Occipital lobe (tissue), 3 donors: ENCODE results near the gene ANKS1A. TPM values are rescaled to one million over a fixed set of nuclear protein-coding genes. Genes with fewer than 3 reads are reported as not detected.
A peak's percentile ranks its signal among the peaks of the same experiment; 100 is the strongest.
"Not testable (repeated sequence)": the region's sequence is repeated elsewhere in the genome, so short reads cannot be mapped to it uniquely, and the experiment has no call there.

Experiments
- DNase-seq: peaks from one replicate; lab custom pipeline; 2025; lab: John Stamatoyannopoulos, UW
- small RNA-seq: library from RNA; depleted of rRNA; stranded (forward); fragments of <200 nt; gene quantifications from one replicate; pipeline ENCODE3, GENCODE V24; 2014
- total RNA-seq: library from RNA; depleted of rRNA; stranded (reverse); fragments of >200 nt; gene quantifications from one replicate; pipeline ENCODE4 v1.2.3, GENCODE V29; 2014

ANKS1A gene
- total RNA-seq, 1 donor from 2014 or later = 11.4 TPM

DNA sequence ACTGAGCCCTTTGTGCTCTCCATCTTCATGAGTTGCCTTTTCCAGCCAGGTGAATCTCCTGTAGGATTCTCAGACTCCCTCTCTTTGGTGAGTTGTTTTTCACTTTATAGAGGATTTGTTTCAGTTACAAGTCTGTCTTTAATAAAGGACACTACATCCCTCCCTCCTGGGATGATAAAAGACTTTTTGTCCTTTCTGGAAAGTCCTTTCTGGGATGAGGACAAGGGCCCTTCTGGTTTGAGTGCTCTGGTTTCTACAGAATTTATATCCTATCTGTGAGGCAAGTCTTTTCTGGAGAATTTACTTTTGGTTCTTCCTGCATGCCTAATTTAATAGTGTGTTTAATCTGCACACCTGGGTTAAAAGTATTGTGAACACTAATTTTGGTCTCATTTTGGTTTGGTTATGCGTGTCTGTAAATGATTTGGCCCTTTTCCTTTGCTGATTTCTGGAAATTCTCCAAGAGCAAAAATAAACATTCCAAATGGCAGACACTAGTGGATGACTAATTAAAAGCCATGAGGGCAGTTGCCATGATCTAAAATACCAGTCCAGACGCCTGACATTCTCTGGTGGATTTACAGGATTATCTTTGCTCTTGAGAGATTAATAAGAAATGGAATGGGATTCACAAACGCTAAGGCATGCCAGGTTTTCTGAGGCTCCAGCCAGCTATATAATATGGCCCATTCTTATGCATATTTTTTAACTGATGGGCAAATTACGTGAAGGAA lies 207.2 kb downstream of the ANKS1A start:
- DNase-seq = no peak

DNA sequence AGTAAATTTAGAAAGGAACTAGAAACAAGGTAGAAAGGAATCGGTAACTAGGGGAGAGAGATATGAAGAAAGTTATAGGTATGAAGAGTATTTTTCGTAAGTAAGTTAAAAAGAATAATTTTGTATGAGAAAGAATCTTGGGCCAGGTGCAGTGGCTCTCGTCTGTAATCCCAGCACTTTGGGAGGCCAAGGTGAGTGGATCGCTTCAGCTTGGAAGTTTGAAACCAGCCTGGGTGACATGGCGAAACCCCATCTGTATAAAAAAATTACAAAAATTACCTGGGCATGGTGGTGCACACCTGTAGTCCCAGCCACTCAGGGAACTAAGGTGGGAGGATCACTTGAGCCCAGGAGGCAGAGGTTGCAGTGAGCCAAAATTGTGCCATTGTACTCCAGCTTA lies 210.1 kb downstream of the ANKS1A start:
- no peak for DNase-seq

DNA sequence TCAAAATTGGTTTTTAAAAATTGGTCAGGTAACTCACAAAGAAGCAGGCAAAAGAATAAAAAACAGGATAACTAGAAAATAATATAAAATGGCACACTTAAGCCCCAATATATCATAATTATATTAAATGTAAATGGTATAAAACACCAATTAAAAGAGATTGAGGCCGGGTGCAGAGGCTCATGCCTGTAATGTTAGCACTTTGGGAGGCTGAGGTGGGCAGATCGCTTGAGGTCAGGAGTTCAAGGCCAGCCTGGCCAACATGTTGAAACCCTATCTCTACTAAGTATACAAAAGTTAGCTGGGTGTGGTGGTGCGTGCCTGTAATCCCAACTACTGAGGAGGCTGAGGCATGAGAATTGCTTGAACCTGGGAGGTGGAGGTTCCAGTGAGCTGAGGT lies 216.0 kb downstream of the ANKS1A start:
- no peak for DNase-seq

DNA sequence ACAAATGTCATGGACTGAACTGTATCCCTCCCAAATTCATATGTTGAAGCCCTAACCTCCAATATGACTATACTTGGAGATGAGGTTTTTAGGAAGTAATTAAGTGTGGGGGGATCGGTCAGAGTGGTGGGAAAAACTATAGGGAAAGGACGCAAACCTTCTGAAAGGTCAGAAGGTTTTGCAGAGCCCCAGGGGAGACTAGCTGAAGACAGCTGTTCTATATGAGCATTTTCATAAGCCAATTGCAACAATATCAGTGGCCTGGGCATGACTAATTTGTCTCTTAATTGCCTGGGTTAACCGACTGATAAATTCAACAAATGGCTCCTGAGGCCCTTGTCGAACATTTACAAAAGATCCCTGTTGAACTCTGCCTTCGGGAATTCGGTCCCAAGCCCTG lies 217.0 kb downstream of the ANKS1A start:
- DNase-seq = not testable (repeated sequence)

DNA sequence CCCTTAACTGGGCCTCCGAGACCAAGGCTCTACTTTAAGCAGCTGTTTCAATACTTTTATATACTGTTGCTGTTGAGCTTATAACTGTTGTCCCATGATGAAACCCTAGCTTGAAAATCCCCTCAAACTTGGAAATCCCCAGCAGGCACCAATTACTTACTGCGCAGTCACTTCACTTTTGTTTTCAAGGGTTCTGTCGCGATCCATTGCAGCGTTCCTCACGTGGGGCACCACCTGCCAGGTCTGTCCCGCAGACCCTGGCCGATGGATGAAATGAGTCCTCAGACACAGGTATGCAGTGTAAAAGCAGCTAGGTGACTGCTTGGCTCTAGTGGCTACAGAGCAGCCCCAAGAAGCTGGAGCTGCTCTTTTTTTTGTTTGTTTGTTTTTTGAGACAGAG lies 218.2 kb downstream of the ANKS1A start:
- DNase-seq = not testable (repeated sequence)

DNA sequence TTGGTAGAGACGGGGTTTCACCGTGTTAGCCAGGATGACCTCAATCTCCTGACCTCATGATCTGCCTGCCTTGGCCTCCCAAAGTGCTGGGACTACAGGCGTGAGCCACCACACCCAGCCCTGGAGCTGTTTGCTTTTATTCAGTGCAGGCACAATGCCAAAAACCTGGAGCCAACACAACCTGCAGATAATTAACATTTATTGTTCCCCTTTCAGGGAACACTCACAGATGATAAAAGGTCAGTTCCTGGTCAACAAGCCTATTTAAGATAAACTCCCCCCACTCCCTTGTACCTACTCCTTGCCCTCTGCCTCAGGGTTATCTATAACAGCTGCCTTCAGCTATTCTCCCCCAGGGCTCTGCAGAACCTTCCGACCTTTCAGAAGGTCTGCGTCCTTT lies 218.7 kb downstream of the ANKS1A start:
- not testable (repeated sequence) for DNase-seq

DNA sequence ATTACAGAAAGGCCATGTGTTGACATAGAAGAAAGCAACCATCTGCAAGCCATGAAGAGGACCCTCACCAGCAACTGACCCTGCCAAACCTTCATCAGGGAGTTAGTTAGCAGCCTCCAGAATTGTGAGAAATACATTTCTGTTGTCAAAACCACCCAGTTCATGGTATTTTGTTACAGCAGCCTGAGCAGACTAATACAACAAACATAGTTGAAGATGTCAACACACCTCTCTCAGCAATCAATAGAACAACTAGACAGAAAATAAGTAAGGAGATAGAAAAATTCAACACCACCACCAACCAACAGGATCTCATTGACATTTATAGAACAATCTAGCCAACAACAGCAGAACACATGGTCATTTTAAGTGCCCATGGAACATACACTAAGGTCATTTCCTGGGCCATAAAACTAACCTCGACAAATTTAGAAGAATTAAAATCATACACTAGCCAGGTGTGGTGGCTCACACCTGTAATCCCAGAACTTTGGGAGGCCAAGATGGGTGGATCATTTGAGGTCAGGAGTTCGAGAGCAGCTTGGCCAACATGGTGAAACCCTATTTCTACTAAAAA lies 219.3 kb downstream of the ANKS1A start:
- no peak for DNase-seq

DNA sequence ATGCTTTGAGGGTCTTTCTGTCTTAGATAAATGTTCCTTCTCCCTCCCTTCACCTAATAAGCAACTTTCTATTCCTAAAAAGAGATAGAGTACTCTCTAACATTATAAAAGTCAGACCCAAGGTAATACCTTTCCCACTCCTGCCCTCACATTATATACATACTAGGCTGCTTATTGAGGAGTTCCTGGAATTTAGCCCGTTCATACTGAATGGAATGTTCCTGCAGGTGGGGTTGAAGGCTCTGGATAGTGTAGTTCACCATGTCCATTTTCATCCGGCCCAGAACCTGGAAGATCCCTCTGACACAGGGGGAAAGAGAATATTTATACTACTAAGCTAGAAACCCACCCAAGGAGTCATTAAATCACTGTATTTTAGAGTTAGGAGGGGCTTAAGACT lies 231.7 kb downstream of the ANKS1A start:
- DNase-seq = no peak

DNA sequence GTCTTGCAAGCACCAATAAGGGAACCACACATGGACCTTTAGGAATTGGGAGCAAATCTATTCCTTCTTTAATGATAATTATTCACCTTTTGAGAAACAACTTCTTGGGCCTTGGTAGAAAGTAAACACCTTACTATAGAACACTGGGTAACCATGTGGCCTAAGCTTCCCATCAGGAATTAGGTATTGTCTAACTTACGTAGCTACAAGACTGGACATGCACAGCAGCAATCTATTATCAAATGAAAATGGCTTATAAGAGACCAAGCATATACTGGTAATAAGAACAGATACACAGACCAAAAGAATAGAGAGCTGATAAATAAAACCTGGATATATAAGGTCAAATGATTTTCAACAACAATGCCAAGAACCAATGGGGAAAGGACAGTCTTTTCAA lies 235.3 kb downstream of the ANKS1A start:
- no peak for DNase-seq

DNA sequence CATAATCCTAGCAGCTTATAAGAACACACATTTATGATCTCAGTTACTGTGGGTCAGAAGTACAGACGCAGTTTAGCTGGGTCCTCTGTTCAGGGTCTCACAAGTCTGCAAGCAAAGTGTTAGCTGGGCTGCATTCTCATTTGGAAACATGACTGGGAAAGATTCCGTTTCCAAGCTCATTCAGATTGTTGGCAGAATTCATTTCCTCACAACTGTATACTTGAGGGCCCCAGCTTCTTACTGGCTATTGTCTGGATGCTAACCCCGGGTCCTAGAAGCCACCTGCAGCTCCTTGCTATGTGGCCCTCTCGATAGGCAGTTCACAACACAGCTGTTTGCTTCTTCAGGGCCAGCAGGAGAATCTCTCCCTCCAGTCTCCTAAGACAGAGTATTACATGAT lies 239.0 kb downstream of the ANKS1A start:
- no peak for DNase-seq

DNA sequence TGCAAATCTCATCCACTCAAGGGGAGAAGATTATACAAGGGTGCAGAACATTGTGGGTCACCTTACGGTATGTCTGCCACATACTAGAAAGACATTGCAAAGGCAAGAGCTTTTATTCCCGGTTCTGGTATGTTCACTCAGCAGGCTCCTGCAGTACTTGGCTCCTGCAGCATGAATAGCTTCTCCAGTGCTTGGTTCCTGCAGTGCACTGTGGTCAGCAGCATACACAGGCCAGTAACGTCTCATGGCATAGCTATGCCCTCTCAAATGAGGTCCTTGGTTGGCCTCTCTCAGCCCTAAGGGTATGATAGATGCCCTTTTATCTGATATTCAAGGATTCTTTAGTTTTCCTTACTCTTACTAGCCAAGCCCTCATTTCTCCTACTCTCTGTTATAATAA lies 239.4 kb downstream of the ANKS1A start:
- no peak for DNase-seq

DNA sequence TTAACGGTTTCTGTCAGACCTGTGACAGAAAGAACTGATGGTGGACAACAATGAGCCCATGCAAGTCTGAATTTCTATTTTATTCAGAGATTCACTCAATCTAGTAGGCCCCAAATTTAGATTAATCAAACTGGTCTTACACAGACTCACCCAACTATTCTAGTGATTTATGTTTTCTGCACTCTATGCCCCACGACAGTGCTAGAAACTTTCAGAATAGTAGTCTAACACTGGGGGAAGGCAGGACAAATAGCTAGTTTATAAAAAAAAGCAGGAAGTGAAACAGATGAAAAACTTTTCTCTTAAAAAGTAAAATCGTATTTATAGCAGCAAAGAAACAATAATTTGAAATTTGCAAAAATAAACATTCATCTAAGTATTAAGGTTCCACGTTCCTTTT lies 247.1 kb downstream of the ANKS1A start:
- DNase-seq = no peak

DNA sequence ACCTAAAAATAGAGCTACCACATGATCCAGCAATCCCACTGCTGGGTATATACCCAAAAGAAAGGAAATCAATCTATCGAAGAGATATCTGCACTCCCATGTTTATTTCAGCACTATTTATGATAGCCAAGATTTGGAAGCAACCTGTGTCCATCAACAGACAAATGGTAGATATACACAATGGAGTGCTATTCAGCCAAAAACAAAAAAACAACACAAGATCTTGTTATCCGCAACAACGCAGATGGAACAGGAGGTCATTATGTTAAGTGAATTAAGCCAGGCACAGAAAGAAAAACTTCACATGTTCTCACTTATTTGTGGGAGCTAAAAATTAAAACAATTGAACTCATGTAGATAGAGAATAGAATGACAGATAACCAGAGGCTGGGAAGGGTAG lies 249.1 kb downstream of the ANKS1A start:
- not testable (repeated sequence) for DNase-seq

DNA sequence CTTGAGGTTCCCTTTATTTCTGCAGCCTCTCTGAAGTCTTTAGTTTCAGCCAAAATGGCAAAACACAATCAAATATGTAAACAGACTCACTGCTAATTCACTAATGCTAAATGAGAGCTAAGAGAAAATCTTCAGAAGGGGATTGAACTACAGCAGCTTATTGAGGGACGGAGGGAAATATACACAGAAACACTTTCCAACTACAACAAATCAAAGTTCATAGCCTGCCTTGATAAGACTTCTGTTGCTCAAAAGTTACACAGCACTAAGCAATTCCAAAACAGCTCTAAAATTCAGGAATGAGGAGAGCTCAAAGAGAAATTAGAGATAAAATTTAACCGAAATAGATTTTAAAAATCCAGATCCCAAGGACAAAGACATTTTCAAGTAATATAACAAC lies 250.4 kb downstream of the ANKS1A start:
- DNase-seq = no peak

DNA sequence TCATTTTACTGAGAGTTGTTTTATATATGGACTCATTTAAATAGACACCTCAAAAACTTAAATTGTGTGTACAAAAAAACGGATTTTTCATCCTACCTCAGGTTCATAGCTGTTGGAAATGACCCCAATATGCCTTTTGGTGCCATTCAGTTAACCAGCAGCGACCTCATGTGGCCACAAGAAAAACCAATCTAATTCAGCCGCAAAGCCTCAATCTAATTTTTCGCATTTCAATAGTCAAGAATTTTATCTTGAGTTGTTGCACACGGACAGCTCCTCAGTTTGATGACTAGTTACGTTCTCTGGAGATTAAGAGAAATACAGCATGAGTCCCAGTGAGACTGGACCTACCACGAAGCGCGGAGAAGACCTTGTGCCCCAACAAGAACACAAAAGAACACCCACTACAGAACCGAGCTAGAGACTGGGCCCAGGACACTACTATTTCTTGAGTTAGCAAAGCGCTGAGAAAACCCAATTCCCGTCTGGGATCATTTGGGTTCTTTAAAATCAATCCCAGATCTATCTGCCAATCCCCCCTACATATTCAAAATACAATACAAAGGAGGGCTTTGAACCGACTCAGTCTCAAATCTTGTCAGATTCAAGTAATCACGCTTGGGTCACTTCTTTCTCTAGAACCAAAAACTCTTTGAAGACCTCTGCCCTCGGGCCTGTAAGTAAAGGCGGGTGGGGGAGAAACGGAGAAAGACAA lies 251.0 kb downstream of the ANKS1A start:
- peak; percentile 22 for DNase-seq

DNA sequence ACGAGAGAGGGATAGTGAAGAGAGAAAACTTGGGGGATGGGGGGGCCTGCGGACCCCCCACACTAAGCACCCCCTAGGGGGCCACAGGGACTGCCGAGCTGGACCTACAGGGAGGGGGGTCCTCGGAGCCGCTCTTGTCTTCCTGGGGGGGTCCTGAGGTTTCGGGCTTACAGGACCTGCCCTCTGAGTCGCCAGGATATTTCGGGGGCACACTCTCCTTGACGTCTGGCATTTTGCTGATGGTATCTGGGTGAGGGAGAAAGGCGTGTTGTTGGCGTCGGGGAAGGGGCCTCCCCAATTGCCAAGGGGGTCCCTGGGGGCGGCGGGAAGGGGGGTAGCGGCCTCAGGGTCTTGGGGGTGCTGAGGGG lies 251.6 kb downstream of the ANKS1A start:
- DNase-seq = no peak

Small RNA genes within 50 kb of the gene (small RNA-seq; reads per million reads assigned to genes)
- not detected for gene AL138721.1

Other genes starting within 250 kb of the ANKS1A start
- gene ILRUN, start 192.5 kb upstream of the ANKS1A start, total RNA-seq = 21.7 TPM
- 20.6 TPM for gene SNRPC, start 131.8 kb upstream of the ANKS1A start, total RNA-seq
- 6.1 TPM for gene BLTP3A, start 97.2 kb upstream of the ANKS1A start, total RNA-seq
- gene TAF11, start 1.2 kb upstream of the ANKS1A start, total RNA-seq = 32.4 TPM